GM21529 (cell line): ENCODE data around the gene MED12L.
A peak's percentile ranks its signal among the peaks of the same experiment; 100 is the strongest.

Source experiments
- ATAC-seq: cut with Tn5 transposase; IDR thresholded peaks from one replicate; pipeline ENCODE4 v1.9.1; 2021; ENCODE audit not compliant: unreplicated experiment

The MED12L gene

DNA sequence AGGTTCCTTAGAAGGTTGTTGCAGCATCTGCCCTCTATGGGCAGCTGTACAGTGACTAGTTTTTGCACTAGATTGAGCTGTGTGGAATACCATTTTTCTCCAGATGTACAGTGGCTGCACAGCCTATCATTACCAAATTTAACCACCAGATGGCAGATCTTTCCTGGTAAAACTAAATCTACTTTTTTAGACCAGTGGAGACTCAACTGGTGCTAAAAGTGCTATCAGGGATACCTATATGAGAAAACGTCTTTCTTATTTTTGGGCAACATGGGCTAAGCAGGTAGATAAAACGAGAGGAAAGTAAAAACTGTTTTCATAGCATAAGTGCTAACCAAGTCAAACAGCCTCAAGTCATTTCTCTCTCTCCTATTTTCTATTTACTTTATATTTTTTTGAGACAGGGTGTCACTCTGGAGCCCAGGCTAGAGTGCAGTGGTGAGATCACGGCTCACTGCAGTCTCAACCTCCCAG lies 354.2 kb downstream of the MED12L start:
- ATAC-seq = peak; percentile 72

DNA sequence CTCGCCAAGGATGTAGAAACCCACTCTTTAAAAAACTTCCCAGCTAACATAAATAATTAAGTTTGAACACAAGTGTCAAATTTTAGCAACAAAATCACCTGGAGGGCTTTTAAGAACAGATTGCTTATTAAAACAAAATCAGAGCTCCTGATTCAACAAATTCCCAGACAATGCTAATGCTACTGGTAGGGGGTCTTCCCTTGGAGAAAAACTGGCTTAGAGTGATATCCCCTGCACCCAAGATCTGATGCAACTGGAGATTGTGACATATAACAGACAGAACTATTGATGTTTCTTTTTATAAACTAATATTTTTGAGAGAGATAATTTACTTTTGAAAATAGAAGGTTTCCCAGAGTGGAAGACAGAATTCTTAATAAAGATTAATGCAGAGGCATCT lies 355.5 kb downstream of the MED12L start:
- no peak for ATAC-seq

DNA sequence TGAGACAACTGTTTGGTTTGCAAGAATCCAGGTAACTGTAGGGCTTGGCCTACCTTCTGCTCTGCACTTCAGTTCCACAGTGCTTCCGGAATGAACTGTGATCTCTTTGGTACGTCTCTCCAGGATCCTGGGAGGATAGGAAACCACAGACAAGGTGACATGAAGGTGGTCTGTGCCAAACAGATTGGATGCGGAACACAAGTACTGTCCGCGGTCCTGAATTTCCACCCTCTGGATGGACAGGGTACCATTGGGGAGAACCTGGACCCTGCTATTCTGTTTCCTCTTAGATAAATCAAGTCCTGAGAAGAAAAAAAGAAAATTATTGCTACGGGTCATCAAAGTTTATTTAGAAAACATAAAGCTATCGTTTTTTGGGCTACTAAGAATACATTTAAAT lies 358.1 kb downstream of the MED12L start:
- no peak for ATAC-seq

DNA sequence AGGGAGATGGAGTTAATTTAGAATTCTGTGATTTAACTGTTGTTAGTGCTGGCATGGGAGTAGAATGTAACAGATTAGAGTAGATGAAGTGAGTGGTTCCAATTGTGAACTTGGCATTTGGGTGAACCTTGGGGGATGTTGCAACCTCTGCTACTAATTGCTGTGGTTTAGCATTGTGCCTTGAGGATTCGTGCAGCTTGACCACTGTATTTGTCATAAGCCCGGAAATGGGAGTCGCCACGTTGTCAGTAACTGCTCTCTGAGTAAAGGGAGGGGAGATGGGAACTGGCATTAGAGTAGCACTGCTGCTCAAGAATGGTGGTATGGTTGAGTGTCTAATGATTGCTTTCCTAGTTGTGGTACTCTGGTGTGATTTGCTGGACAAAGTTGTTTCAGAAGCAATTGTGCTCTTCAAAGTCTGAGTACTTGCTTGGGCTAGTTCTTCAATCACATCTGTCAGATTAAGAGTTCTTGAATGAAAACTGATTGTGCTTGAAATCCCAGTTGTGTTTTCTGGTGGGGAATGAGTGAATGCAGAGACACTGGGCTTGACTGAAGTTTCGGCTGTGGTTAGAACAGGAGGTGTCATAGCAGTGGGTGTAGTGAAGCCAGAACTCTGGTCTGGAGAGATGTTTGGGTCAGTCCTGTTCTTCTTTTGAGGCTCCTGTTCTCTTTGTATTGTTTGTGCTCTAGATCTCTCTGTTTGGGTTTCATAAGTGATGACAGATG lies 360.0 kb downstream of the MED12L start:
- no peak for ATAC-seq

DNA sequence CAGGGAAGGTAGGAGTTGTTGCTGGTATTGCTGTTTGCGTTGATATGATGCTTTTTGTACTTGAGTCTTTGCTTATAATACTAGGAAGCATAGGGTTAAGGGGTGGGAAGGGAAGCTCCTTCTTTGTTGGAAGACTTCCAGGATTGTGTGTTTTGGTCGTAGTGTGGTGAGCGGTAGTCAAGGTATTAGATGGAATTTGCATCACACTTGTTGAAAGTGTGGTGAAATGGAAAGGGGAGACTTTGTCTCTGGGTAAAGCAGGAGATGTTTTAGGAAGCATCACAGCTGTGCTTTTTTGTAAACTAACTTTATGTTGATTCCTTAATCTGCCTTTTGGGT lies 360.5 kb downstream of the MED12L start:
- ATAC-seq = no peak

DNA sequence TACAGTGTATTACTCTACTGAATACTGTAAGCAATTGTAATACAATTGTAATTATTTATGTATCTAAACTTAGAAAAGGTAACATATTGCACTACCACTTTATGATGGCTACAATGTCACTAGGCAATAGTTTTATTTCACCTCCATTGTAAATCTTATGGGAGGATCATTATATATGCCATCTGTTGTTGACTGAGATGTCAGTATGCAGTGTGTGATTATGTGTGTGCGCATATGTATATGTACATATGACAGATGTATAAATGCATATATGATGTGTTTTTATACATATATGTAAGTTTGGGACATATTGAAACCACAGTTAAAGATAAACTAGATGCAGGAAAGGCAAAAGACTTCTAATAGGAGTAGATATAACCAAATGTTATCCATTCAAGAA lies 366.9 kb downstream of the MED12L start:
- ATAC-seq = no peak

DNA sequence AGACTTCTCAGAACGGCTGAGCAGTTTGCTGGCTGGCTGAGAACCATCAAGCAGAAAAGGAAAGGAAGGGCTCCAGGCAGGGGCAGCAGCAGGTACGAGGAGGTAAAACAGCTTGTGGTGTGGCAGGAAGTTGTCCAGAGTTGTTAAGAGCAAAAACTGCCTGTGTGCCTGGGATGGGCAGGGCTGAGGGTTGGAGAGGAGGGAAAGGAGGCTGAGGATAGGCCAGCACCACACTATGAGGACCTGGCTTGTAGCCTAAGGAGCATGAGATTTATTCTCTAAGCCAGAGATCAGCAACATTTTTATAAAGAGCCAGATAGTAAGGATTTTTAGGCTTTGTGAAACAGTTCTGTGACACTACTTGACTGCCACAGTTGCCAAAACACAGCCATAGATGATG lies 367.4 kb downstream of the MED12L start:
- ATAC-seq = no peak

DNA sequence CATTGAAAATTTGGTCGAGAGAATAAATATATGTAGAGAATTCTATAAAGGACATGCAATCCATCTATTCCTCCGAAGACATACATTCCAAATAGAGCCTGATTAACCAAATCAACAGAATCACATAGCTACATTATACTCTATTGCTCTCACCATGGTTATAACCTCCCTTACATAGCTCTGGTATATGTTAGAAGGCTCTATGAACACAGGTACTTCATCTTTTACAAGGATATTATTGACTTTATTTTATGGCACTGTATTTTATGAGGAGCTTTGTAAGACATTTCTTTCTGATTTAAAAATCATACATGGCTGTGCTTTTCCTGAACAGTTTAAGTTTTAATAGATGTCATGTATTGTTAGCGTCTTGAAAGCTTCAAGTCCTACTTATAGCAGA lies 370.6 kb downstream of the MED12L start:
- no peak for ATAC-seq

DNA sequence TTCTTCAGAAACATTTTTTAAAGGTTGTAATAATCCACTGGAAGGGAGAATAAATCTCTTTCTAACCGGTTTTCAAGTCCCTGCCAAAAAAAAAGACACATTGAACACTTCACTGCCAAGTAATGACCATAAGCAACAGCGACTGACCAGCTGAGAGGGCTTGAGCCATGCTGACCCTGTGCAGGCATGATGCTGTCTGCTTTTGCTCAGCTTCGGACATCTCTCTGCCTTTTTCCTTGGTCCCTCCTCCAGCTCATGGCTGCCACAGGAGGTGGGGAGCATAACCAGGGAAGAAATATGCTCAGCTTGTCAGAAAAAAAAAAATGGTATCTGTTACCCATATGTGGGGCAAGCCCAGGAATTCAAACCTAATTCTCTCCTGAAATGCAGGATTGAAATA lies 373.9 kb downstream of the MED12L start:
- ATAC-seq = no peak

DNA sequence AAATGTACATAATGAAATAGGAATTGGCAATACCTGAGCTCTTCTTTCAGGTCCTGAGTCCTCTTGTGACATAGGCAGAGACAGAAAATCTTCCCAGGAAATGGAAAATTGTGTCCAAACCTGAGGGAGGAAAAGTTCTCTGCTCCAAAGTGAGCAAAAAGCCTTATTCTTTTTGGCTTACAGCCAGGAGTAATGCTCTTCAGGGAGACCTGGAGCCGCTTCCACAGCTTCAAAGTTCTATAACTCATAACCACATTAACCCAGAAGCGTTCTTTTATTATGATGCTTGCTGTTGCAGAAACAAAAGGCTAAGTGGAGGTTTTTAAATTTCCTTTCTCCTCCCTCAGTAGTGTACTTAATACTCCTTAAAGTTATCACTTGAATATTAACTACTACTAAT lies 374.8 kb downstream of the MED12L start:
- no peak for ATAC-seq

DNA sequence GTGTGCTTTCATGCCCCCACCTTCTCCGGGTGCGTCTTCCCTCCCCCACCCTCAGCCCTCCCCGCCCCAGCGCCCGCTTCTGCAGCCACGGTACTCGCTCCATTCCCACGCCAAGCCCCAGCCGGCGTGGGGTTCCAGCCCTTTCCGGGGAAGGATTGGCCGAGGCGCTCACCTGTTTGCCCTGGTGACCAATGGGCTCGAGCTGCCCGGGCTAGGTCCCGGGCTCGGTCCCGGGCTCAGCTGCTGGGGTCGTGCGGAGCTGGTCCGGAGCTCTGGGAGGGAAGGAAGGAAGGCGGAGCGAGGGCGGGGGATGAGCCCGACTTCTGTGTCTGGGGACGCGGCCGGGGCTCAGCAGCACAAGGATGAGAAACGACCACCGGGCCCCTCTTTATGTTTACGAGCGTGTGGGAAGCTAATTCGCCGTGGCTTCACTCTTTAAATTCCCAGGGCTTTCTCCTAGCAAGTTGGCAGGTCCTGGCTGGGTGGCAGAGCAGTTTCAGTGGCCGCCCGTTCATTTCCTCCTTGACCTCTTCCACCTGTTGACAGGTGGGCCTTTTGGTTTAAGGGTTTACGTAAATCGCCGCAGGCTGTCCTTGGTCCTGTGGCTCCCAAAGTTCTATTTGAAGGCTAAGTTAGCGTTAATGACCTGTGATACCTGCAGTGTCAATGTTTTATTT lies 375.4 kb downstream of the MED12L start, which contains the start of gene IGSF10:
TSS of gene IGSF10 (minus strand) at position 288 of the 677 bp plus-strand sequence. CDS start 2,352 bp downstream, outside the sequence.
- ATAC-seq = no peak

DNA sequence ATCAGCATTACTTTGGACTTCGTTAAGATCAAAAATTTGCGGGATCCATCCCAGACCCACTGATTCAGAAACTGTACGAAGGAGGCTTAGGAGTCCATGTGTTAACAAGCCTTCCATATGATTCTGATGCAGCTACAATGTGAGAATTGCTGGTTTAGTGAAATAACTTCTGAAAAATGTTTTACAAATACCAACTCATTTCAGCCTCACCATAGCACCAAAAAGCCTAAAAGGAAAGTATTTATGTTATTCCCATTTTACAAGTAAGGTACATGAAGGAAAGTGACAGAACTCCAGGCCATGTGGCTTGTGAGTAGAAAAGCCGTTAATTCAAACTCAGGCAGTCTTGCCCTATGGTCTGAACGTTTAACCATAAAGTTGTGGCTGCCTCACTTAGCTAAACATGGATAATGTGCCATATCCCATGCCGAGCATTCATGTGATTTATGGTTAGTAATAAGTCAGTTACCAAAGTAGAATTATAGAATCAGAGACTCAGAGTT lies 376.9 kb downstream of the MED12L start:
- ATAC-seq = no peak

DNA sequence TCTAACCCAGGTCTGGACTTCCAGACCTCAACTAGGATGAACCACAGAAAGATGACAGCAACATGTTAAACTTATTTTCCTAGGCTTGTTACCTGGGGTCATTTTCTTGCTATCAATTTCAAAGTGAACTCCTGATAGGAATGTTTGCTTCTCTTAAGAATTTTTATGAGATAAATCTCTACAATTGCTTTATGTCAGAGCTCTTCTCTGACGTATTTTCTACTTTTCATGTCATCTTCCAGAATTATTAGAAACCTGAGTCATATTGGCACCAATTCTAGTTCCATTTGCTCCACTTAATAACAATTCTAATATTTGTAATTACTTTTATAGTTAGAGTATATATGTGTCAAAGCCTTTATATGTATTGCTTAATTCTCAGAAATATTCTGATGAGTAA lies 377.5 kb downstream of the MED12L start:
- ATAC-seq = no peak

DNA sequence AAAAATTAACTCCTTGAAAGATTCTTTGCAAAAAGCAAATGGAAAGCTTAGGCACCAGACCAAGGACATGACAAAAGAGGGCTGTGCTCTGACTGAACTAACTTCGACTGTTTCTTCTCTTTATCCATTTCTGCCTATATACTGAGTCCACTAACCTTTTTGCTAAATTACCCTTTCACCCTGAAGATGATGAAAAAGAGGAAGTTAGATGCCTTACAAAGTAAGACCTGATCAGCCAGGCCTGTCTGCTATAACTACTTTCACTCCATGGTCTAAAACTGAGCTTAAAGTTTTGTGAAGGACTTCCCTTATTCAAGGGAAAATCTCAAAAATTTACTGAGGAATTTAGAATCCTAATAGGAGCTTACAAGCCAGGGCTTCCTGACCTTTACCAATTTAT lies 381.6 kb downstream of the MED12L start:
- no peak for ATAC-seq

DNA sequence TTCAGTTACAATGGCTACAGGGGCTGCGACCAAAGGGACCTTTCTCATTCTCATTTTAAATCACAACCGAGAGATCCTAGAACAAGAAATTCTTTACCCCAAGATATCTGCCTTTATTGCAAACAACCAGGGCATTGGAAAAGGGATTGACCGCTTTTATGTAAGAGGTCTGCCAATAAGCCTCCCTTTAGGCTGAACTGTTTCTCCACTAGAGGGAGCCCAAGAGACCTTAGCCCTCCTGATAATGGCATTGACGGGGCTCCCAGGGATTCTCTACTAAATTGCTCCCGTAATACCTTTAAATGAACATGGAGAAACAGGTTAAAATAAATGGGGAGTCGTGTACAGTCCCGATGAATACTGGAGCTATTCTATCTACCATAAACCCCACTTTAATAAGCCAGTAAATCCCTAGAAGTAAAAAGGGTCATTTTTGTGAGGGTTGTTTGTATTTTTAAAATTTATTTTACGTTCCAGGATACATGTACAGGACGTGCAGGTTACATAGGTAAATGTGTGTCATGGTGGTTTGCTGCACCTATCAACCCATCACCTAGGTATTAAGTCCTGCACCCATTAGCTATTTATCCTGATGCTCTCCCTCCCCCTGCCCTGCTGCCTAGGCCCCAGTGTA lies 382.9 kb downstream of the MED12L start:
- peak; percentile 79 for ATAC-seq

DNA sequence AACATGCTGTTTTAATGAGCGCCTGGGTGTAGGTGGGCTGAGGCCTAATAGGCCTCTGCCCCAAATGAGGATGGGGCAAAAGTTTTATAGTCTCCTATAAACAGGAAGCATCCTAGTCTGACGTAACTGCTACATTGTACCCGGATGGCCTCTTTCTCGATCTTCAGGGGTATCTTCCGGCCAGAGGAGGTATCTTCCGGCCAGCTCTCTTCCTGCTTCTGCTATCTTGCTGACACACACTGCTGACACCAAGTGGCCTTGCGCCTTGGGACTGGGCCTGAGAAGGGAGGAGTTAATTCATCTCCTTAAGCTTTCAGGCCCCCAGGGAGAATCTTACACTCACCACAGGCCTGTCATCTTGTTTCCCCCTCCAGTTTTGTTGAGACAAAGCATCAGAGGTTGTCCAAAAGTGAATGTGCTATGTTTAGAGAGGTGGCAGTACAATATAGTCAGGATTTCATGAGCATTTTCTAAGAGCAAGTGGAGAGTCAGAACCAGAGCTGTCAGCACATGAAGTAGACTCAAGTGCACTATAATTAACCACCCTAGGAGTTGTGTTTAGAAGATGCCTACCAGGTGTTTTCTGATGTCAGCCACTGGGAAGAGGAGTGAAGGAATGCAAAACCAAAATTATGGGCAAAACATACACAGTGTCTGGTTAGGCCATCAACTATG lies 391.0 kb downstream of the MED12L start:
- ATAC-seq = no peak

DNA sequence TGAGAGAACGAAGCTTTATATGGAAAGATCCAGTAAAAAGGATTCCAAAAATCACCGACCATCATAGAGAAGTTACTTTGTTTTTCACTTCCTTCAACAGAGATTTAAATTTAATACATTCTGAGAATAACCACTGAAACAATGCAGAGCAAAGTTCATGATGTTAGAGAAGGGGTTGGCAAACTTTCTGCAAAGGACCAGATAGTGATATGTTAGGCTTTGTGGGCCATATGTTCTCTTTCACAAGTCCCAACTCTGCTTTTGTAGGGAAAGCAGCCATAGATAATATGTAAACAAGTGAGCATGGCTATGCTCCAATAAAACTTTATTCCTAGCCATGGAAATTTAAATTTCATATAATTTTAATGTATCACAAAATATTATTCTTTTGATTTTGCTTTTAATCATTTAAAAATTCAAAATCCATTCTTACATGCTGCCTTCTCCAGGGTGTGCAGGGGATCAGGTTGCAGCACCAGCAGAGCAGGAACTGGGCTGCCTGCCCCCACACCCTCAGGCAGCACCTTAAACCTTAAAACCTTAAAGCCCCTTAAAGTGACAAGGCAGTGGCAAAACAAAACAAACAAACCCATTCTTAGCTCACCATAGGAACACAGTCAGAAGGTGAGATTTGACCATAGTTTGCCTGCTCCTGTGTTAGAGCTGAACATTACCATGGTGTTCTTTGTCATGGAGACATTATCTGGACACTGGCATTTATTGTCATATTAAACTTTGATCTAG lies 392.3 kb downstream of the MED12L start:
- no peak for ATAC-seq

DNA sequence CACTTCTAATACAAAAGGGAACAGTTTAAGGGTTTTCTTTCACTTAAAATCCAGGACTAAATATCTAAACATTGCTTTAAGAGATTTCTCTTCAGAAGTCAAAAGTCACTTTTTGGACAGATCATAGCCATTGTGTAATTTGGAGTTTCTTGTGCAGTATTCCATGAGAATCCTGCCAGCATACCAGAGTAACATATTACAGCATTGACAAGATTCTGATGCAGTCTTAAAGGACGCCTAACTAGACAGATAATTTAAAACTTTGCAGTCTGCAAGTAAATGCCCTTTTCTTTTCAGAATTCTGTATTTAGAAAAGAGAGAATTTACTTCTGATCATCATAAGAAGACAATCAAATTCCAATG lies 392.9 kb downstream of the MED12L start:
- ATAC-seq = no peak

DNA sequence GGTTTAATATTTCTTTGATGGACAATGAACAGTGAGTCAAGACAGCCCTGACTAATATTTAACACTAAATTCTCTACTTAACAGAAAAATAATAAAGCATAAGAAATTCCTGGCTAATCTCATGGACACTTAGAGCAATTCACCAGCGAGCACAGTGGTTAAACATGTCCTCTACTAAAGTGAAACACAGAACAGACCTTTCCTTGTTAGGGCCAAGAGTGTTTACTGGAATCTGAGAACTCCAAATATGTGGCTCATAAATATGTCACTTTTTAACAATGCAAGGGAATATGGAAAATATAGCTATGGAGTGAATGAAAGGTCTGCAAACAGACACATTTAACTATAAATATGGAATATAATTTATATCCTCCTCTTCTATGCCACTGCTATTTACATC lies 394.0 kb downstream of the MED12L start:
- ATAC-seq = no peak

DNA sequence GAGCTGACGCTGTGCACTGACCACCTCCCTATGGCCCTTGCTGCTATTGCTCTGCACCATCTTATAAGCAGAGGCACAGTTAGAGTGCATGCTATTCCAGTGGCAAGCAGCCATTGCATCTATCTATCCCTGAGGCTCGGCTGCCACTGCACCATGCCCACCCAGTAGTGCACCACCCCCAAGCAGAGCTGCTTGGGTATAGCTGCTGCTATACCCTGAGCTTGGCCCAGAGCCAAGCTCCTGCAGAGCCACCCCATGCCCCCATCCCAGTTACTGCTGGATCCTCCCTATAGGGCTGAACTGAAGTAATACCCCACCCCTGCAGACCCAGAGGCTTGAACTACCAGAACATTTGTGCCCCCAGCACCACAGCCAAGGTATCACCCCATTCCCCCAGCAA lies 395.0 kb downstream of the MED12L start:
- no peak for ATAC-seq

DNA sequence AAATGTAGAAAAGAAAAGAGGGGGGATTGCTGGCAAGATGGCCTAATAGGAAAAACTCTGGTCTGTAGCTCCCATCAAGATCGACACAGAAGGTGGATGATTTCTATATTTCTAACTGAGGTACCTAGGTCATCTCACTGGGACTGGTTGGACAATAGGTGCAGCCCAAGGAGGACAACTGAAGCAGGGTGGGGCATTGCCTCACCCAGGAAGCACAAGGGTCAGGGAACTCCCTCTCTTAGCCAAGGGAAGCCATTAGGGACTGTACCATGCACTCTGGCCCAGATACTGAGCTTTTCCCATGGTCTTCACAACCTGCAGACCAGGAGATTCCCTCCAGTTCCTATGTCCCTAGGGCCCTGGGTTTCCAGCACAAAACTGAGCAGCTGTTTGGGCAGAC lies 398.0 kb downstream of the MED12L start:
- ATAC-seq = no peak
